ENCODE data around the gene OSBPL2. TPM values are rescaled to one million over a fixed set of nuclear protein-coding genes. Genes with fewer than 3 reads are reported as not detected.

OSBPL2 gene
- total and polyA plus RNA-seq, 9 of the 15 experiments (the other 6 are each of a cell fraction or from before 2014, with no cell fraction given), result 2.5 to 25.6 (median 14.1) TPM

DNA sequence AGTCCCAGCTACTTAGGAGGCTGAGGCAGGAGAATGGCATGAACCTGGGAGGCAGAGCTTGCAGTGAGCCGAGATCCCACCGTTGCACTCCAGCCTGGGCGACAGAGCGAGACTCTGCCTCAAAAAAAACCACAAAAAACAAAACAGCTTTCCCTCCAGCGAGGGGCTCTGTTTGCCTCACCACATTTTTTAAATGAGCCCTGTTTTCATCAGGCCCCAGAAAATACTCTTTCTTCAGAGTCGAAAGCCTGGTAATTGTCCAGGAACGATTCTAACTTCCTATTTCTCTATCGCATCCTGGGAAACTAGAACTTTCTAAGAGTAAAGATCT, 43.3 kb upstream of the OSBPL2 start:
- ATAC-seq, result no peak
- Histone ChIP-seq H2AFZ (ENCODE audit: low read depth, low read length) (no peak overlapping the region), H3K4me2 (ENCODE audit: insufficient read depth, low read length) (no peak overlapping the region), H3K27me3 (ENCODE audit: control insufficient read depth in 2 of 2, insufficient read depth in 2 of 2, low read length in 2 of 2) (no peaks in the 10 kb centered on the region), H3K4me1 (replicated peaks in 1 of 2; ENCODE audit: control insufficient read depth in 2 of 2, insufficient read depth in 2 of 2, low read length in 2 of 2) (peaks cover 0 to 6% of the 10 kb centered on the region in 2 experiments; a peak in 1 of 5 replicates), H4K20me1 (replicated peaks; ENCODE audit: control insufficient read depth, insufficient read depth, low read length) (peaks cover 14% of the 10 kb centered on the region; the same call in 1 of the 2 replicates), H3K9me1 (ENCODE audit: control insufficient read depth, insufficient read depth, low read length) (no peaks in the 10 kb centered on the region), H3K9me3 (replicated peaks; ENCODE audit: control insufficient read depth, insufficient read depth, low read depth, low read length) (no peaks in the 10 kb centered on the region), H3K79me2 (ENCODE audit: control insufficient read depth, insufficient read depth, low read length) (peaks cover 19% of the 10 kb centered on the region), H3K36me3 (ENCODE audit: control insufficient read depth, insufficient read depth, low read length) (peaks cover 86% of the 10 kb centered on the region; the same call in 2 of the 3 replicates), H3K9ac (ENCODE audit: insufficient read depth in 1 of 2, low read depth in 2 of 2, low read length in 2 of 2) (no peak overlapping the region; a peak in 1 of 4 replicates), H3K4me3 (no peak overlapping the region), H3K27ac (ENCODE audit: extremely low read depth, low read depth, low read length) (no peak overlapping the region)
- in situ Hi-C loops (cut with MboI) (no loop called here), intact Hi-C loops (cut with micrococcal nuclease) (no loop called here)
- 94% methylated on average over 8 of the region's 8 CpGs for WGBS (ENCODE audit: insufficient coverage, low coverage, missing lambda C conversion rate)
- ChIA-PET POLR2A (interaction anchor here (1.1 kb wide), 1 partner anchor 13 kb away, joined by 3 read pairs; no protein-coding TSS in a partner anchor), CTCF (ENCODE audit: low intra/inter-chr PET ratio) (no interaction called here)
- FAIRE-seq, result no peak
- BruUV-seq (replicated peaks), result no TSS peak
- no peak for DNase-seq (ENCODE audit: extremely low read depth in 1 of 4, low spot score in 3 of 4)
- TF ChIP-seq, protein P1, sequence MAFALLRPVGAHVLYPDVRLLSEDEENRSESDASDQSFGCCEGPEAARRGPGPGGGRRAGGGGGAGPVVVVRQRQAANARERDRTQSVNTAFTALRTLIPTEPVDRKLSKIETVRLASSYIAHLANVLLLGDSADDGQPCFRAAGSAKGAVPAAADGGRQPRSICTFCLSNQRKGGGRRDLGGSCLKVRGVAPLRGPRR (CRISPR knock-in tag; IDR thresholded peaks at IDR 0.05), result no peak
- TF ChIP-seq, protein P2, sequence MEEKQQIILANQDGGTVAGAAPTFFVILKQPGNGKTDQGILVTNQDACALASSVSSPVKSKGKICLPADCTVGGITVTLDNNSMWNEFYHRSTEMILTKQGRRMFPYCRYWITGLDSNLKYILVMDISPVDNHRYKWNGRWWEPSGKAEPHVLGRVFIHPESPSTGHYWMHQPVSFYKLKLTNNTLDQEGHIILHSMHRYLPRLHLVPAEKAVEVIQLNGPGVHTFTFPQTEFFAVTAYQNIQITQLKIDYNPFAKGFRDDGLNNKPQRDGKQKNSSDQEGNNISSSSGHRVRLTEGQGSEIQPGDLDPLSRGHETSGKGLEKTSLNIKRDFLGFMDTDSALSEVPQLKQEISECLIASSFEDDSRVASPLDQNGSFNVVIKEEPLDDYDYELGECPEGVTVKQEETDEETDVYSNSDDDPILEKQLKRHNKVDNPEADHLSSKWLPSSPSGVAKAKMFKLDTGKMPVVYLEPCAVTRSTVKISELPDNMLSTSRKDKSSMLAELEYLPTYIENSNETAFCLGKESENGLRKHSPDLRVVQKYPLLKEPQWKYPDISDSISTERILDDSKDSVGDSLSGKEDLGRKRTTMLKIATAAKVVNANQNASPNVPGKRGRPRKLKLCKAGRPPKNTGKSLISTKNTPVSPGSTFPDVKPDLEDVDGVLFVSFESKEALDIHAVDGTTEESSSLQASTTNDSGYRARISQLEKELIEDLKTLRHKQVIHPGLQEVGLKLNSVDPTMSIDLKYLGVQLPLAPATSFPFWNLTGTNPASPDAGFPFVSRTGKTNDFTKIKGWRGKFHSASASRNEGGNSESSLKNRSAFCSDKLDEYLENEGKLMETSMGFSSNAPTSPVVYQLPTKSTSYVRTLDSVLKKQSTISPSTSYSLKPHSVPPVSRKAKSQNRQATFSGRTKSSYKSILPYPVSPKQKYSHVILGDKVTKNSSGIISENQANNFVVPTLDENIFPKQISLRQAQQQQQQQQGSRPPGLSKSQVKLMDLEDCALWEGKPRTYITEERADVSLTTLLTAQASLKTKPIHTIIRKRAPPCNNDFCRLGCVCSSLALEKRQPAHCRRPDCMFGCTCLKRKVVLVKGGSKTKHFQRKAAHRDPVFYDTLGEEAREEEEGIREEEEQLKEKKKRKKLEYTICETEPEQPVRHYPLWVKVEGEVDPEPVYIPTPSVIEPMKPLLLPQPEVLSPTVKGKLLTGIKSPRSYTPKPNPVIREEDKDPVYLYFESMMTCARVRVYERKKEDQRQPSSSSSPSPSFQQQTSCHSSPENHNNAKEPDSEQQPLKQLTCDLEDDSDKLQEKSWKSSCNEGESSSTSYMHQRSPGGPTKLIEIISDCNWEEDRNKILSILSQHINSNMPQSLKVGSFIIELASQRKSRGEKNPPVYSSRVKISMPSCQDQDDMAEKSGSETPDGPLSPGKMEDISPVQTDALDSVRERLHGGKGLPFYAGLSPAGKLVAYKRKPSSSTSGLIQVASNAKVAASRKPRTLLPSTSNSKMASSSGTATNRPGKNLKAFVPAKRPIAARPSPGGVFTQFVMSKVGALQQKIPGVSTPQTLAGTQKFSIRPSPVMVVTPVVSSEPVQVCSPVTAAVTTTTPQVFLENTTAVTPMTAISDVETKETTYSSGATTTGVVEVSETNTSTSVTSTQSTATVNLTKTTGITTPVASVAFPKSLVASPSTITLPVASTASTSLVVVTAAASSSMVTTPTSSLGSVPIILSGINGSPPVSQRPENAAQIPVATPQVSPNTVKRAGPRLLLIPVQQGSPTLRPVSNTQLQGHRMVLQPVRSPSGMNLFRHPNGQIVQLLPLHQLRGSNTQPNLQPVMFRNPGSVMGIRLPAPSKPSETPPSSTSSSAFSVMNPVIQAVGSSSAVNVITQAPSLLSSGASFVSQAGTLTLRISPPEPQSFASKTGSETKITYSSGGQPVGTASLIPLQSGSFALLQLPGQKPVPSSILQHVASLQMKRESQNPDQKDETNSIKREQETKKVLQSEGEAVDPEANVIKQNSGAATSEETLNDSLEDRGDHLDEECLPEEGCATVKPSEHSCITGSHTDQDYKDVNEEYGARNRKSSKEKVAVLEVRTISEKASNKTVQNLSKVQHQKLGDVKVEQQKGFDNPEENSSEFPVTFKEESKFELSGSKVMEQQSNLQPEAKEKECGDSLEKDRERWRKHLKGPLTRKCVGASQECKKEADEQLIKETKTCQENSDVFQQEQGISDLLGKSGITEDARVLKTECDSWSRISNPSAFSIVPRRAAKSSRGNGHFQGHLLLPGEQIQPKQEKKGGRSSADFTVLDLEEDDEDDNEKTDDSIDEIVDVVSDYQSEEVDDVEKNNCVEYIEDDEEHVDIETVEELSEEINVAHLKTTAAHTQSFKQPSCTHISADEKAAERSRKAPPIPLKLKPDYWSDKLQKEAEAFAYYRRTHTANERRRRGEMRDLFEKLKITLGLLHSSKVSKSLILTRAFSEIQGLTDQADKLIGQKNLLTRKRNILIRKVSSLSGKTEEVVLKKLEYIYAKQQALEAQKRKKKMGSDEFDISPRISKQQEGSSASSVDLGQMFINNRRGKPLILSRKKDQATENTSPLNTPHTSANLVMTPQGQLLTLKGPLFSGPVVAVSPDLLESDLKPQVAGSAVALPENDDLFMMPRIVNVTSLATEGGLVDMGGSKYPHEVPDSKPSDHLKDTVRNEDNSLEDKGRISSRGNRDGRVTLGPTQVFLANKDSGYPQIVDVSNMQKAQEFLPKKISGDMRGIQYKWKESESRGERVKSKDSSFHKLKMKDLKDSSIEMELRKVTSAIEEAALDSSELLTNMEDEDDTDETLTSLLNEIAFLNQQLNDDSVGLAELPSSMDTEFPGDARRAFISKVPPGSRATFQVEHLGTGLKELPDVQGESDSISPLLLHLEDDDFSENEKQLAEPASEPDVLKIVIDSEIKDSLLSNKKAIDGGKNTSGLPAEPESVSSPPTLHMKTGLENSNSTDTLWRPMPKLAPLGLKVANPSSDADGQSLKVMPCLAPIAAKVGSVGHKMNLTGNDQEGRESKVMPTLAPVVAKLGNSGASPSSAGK (IDR thresholded peaks at IDR 0.05), result no peak
- TF ChIP-seq TOE1 (IDR thresholded peaks at IDR 0.05; ENCODE audit: borderline replicate concordance) (no peak), TOE1 (CRISPR knock-in tag; IDR thresholded peaks at IDR 0.05; ENCODE audit: borderline replicate concordance, low read depth) (no peak), FOS (IDR thresholded peaks at IDR 0.05; ENCODE audit: extremely low read depth, insufficient read length) (no peak), ZNF354B (CRISPR knock-in tag; IDR thresholded peaks at IDR 0.05) (no peak), ZNF263 (CRISPR knock-in tag; IDR thresholded peaks at IDR 0.05; ENCODE audit: borderline replicate concordance) (no peak), ARID2 (IDR thresholded peaks at IDR 0.05) (no peak)
- TF ChIP-seq, protein P3, sequence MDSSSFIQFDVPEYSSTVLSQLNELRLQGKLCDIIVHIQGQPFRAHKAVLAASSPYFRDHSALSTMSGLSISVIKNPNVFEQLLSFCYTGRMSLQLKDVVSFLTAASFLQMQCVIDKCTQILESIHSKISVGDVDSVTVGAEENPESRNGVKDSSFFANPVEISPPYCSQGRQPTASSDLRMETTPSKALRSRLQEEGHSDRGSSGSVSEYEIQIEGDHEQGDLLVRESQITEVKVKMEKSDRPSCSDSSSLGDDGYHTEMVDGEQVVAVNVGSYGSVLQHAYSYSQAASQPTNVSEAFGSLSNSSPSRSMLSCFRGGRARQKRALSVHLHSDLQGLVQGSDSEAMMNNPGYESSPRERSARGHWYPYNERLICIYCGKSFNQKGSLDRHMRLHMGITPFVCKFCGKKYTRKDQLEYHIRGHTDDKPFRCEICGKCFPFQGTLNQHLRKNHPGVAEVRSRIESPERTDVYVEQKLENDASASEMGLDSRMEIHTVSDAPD (CRISPR knock-in tag; IDR thresholded peaks at IDR 0.05), result no peak

All from K562 (cell line).